Body of pancreas (tissue), 4 donors: ENCODE data around the gene NUDT19.

Experiments used
- POLR2A ChIP-seq, 3 donors: fragments of 450-650 bp; IDR thresholded peaks; one replicate each; pipeline ENCODE4 v1.6.1; 2016; ENCODE audit warnings: antibody characterized with exemption in 3 of 3, mild to moderate bottlenecking in 2 of 3
- TF ChIP-seq, protein P1 (sequence below), 7 experiments: fragments of 450-650 bp in 4 of 7; fragments of 200-600 bp in 3 of 7; sonication (generic) in 3 of 7; IDR thresholded peaks; one replicate each; pipeline ENCODE4 v1.5.1; 2016 to 2019; ENCODE audit warnings: antibody characterized with exemption in 7 of 7

DNA sequence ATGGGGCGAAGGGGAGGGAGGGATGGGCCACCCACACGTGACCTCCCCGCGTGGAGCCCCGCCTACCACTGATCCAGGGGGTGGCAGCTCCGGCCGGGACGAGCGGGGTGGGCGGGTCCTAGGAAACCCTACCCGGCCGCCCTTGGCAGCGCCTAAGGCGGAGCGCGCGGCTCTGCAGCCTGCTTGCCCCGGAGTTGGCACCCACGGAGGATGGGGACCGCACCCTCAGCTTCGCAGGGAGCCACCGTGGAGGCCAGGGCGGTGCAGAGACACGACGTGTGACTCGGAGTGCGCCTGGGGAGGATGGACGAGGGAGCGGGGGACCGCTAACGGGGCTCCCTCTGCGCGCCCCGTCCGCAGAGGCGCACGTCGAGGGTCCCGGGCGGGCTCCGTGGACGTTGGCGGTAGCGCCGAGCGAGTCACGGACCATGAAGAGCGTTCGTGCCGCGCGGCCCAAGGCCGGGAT, 15.9 kb upstream of the NUDT19 start, which contains the start of gene RGS9BP:
- TF ChIP-seq, protein P1, sequence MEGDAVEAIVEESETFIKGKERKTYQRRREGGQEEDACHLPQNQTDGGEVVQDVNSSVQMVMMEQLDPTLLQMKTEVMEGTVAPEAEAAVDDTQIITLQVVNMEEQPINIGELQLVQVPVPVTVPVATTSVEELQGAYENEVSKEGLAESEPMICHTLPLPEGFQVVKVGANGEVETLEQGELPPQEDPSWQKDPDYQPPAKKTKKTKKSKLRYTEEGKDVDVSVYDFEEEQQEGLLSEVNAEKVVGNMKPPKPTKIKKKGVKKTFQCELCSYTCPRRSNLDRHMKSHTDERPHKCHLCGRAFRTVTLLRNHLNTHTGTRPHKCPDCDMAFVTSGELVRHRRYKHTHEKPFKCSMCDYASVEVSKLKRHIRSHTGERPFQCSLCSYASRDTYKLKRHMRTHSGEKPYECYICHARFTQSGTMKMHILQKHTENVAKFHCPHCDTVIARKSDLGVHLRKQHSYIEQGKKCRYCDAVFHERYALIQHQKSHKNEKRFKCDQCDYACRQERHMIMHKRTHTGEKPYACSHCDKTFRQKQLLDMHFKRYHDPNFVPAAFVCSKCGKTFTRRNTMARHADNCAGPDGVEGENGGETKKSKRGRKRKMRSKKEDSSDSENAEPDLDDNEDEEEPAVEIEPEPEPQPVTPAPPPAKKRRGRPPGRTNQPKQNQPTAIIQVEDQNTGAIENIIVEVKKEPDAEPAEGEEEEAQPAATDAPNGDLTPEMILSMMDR (IDR thresholded peaks at IDR 0.05): no peak
- TF ChIP-seq POLR2A (IDR thresholded peaks at IDR 0.05): no peak
